ENCODE results near the gene CAPNS1.

Gene CAPNS1

DNA sequence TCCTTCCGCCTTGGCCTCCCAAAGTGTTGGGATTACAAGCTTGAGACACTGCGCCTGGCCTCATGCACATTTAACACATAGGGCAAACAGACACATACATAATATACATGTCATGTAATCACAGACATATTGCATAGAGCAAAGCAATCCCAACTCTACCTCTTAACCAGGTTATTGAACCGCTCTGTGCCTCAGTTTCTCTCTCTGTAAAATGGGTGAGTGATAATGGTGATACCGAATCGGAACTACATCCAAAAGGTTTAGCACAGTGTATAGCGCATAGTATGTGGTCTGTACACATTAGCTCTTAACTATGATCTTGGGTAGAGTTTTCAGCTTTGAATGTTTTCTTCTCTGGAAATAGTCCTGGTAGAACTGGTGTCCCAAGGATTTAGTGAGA is 4.8 kb downstream of the CAPNS1 start:
- Histone ChIP-seq H3K4me2 (ENCODE audit: low read length) (no peak overlapping the region), H3K4me1 (no peaks in the 10 kb centered on the region), H3K79me2 (peaks cover 9% of the 10 kb centered on the region), H3K4me3 (ENCODE audit: low read depth, low read length) (no peak overlapping the region), H3K27ac (no peak overlapping the region), H2AFZ (no peak overlapping the region), H3K9me3 (ENCODE audit: control insufficient read depth, low read length) (no peaks in the 10 kb centered on the region), H3K27me3 (ENCODE audit: control insufficient read depth, insufficient read depth, low read length) (no peaks in the 10 kb centered on the region), H3K36me3 (ENCODE audit: control insufficient read depth, insufficient read depth, low read length) (no peaks in the 10 kb centered on the region), H3K9ac (no peak overlapping the region)
- TF ChIP-seq CTCF (IDR thresholded peaks at IDR 0.05), result no peak

GRCh38 chr19:36149673-36150406 is 10.0 kb downstream of the CAPNS1 start:
- Histone ChIP-seq H3K79me2 (peaks cover 7% of the 10 kb centered on the region), H2AFZ (no peak overlapping the region), H3K27ac (no peak overlapping the region), H3K36me3 (ENCODE audit: control insufficient read depth, insufficient read depth, low read length) (no peaks in the 10 kb centered on the region), H3K9ac (no peak overlapping the region), H3K27me3 (ENCODE audit: control insufficient read depth, insufficient read depth, low read length) (no peaks in the 10 kb centered on the region), H3K4me3 (ENCODE audit: low read depth, low read length) (no peak overlapping the region), H3K4me1 (no peaks in the 10 kb centered on the region), H3K9me3 (ENCODE audit: control insufficient read depth, low read length) (no peaks in the 10 kb centered on the region), H3K4me2 (ENCODE audit: low read length) (no peak overlapping the region)
- TF ChIP-seq CTCF (IDR thresholded peaks at IDR 0.05), result no peak

DNA sequence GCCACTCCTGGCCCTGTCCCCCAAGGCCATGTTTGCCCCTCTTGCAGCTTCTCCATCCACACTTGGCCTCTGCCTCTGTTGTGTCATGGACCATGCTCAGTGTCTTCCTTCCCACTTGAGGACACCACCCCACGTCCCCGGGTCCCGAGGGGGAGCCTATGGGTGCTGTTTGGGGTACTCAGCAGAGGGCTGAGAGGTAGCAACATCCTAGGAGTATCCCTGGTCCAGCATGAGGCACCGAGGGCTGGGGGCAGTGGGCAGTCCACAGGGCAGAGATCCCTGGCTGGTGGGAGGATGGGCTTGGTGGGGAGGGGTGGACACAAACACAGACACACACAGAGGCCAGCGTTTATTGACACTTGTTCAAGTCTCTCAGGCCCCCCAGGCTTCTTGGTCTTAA is 10.7 kb downstream of the CAPNS1 start:
- no peak overlapping the region for H3K4me2 ChIP-seq (ENCODE audit: low read length)
- no peaks in the 10 kb centered on the region for H3K9me3 ChIP-seq (ENCODE audit: control insufficient read depth, low read length)
- H3K79me2 ChIP-seq, result peaks cover 7% of the 10 kb centered on the region
- H3K4me1 ChIP-seq, result no peaks in the 10 kb centered on the region
- H3K27me3 ChIP-seq (ENCODE audit: control insufficient read depth, insufficient read depth, low read length), result no peaks in the 10 kb centered on the region
- no peaks in the 10 kb centered on the region for H3K36me3 ChIP-seq (ENCODE audit: control insufficient read depth, insufficient read depth, low read length)
- H2AFZ ChIP-seq, result no peak overlapping the region
- H3K9ac ChIP-seq, result no peak overlapping the region
- H3K4me3 ChIP-seq (ENCODE audit: low read depth, low read length), result no peak overlapping the region
- H3K27ac ChIP-seq, result peak overlapping the region; percentile 98
- no peak for TF ChIP-seq CTCF (IDR thresholded peaks at IDR 0.05)

- Histone ChIP-seq H3K79me2 (peaks cover 4% of the 10 kb centered on the region), H3K4me2 (ENCODE audit: low read length) (peak overlapping the region; percentile 71), H3K4me1 (no peaks in the 10 kb centered on the region), H3K27me3 (ENCODE audit: control insufficient read depth, insufficient read depth, low read length) (no peaks in the 10 kb centered on the region), H3K9me3 (ENCODE audit: control insufficient read depth, low read length) (no peaks in the 10 kb centered on the region), H3K36me3 (ENCODE audit: control insufficient read depth, insufficient read depth, low read length) (no peaks in the 10 kb centered on the region), H3K9ac (peak overlapping the region; percentile 95), H3K4me3 (ENCODE audit: low read depth, low read length) (peak overlapping the region; percentile 77), H2AFZ (peak overlapping the region; percentile 92), H3K27ac (peak overlapping the region; percentile 98)
- no peak for TF ChIP-seq CTCF (IDR thresholded peaks at IDR 0.05)
These were observed 11.5 kb downstream of the CAPNS1 start for GRCh38 chr19:36151144-36152018.
